DOHH2 (cell line): ENCODE measurements around the gene FMNL2.

ENCODE experiments used
- H3F3A ChIP-seq: fragments of 200-600 bp; sonication (generic), shearing (Covaris generic); 2 replicates; pipeline ENCODE4 v1.6.0; 2016; ENCODE audit warnings: antibody characterized with exemption, mild to moderate bottlenecking; ENCODE audit not compliant: control insufficient read depth, insufficient read depth
- H3K27ac ChIP-seq: fragments of 200-600 bp; sonication (generic); 2 replicates; pipeline ENCODE4 v1.5.1; 2014; ENCODE audit warnings: low read depth, mild to moderate bottlenecking, low read length, moderate library complexity
- H3K27me3 ChIP-seq: fragments of 200-600 bp; sonication (generic); 2 replicates; pipeline ENCODE4 v1.6.1; 2014; ENCODE audit warnings: mild to moderate bottlenecking, low read length, mixed read lengths; ENCODE audit not compliant: control insufficient read depth
- H3K36me3 ChIP-seq: fragments of 200-600 bp; sonication (generic); 2 replicates; pipeline ENCODE4 v1.6.1; 2014; ENCODE audit warnings: mild to moderate bottlenecking, low read length, moderate library complexity, mixed read lengths; ENCODE audit not compliant: control insufficient read depth
- H3K4me1 ChIP-seq: fragments of 200-600 bp; sonication (generic); 2 replicates; pipeline ENCODE4 v1.6.1; 2014; ENCODE audit warnings: mild to moderate bottlenecking, low read length, mixed read lengths; ENCODE audit not compliant: control insufficient read depth
- H3K4me2 ChIP-seq: fragments of 200-600 bp; sonication (generic); 2 replicates; pipeline ENCODE4 v1.6.0; 2014; ENCODE audit warnings: mild to moderate bottlenecking, low read length, moderate library complexity
- H3K4me3 ChIP-seq: fragments of 200-600 bp; sonication (generic); 2 replicates; pipeline ENCODE4 v1.5.1; 2014; ENCODE audit warnings: mild to moderate bottlenecking, low read length, mixed read lengths
- H3K79me2 ChIP-seq: fragments of 200-600 bp; sonication (generic); 2 replicates; pipeline ENCODE4 v1.6.1; 2014; ENCODE audit warnings: mild to moderate bottlenecking, low read length, mixed read lengths; ENCODE audit not compliant: control insufficient read depth
- H3K9me2 ChIP-seq: fragments of 200-600 bp; sonication (generic); replicated peaks from 2 replicates; pipeline ENCODE4 v1.6.1; 2014; ENCODE audit warnings: mild to moderate bottlenecking, low read length, mixed read lengths; ENCODE audit not compliant: control insufficient read depth
- H3K9me3 ChIP-seq: fragments of 200-600 bp; sonication (generic); 2 replicates; pipeline ENCODE4 v1.6.1; 2014; ENCODE audit warnings: antibody characterized with exemption, low read length, mixed read lengths; ENCODE audit not compliant: control insufficient read depth, insufficient read depth
- H4K20me1 ChIP-seq: fragments of 200-600 bp; sonication (generic); 2 replicates; pipeline ENCODE4 v1.6.0; 2014; ENCODE audit warnings: low read depth, mild to moderate bottlenecking, antibody characterized with exemption, low read length, moderate library complexity; ENCODE audit not compliant: control insufficient read depth, insufficient read depth
- EZH2phosphoT487 ChIP-seq: fragments of 200-600 bp; sonication (generic); IDR thresholded peaks from 2 replicates; pipeline ENCODE4 v1.6.1; 2017; ENCODE audit warnings: borderline replicate concordance, mild to moderate bottlenecking, antibody characterized with exemption, low read length, moderate library complexity, mixed read lengths
- TF ChIP-seq, protein P1 (sequence below): fragments of 200-600 bp; sonication (generic); IDR thresholded peaks from one replicate; pipeline ENCODE4 v1.5.1; 2014; ENCODE audit warnings: antibody characterized with exemption, mild to moderate bottlenecking, low read depth, low read length; ENCODE audit not compliant: poor library complexity, severe bottlenecking

Gene FMNL2

DNA sequence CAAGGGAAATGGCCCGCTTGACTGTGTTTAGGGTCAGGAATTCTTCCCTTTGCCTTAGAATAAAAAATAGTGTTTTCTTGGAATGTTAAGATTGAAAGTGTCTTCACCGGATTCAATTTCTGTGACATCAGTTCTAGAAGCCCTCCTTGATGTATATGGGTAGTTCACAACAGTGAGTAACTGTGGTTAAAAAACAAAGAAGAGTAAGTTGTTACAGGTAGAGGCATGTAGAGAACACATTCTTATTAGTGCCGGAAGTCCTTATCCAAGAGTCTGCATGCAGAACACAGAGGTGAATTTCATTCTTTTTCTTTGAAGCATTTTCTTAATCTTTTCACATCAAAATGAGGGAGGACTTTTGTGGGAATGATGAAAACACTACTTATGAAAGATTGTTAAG is 105.5 kb downstream of the FMNL2 start:
- no peak for TF ChIP-seq EZH2phosphoT487
- TF ChIP-seq, protein P1, sequence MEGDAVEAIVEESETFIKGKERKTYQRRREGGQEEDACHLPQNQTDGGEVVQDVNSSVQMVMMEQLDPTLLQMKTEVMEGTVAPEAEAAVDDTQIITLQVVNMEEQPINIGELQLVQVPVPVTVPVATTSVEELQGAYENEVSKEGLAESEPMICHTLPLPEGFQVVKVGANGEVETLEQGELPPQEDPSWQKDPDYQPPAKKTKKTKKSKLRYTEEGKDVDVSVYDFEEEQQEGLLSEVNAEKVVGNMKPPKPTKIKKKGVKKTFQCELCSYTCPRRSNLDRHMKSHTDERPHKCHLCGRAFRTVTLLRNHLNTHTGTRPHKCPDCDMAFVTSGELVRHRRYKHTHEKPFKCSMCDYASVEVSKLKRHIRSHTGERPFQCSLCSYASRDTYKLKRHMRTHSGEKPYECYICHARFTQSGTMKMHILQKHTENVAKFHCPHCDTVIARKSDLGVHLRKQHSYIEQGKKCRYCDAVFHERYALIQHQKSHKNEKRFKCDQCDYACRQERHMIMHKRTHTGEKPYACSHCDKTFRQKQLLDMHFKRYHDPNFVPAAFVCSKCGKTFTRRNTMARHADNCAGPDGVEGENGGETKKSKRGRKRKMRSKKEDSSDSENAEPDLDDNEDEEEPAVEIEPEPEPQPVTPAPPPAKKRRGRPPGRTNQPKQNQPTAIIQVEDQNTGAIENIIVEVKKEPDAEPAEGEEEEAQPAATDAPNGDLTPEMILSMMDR: no peak
- H3K4me1 ChIP-seq: no peaks in the 10 kb centered on the region
- no peaks in the 10 kb centered on the region for H3F3A ChIP-seq
- no peak overlapping the region for H3K27ac ChIP-seq
- no peak overlapping the region for H3K4me2 ChIP-seq
- H4K20me1 ChIP-seq: no peaks in the 10 kb centered on the region
- no peak overlapping the region for H3K4me3 ChIP-seq
- no peaks in the 10 kb centered on the region for H3K27me3 ChIP-seq
- H3K9me3 ChIP-seq: no peaks in the 10 kb centered on the region
- H3K36me3 ChIP-seq: no peaks in the 10 kb centered on the region
- H3K9me2 ChIP-seq: no peaks in the 10 kb centered on the region
- no peaks in the 10 kb centered on the region for H3K79me2 ChIP-seq

DNA sequence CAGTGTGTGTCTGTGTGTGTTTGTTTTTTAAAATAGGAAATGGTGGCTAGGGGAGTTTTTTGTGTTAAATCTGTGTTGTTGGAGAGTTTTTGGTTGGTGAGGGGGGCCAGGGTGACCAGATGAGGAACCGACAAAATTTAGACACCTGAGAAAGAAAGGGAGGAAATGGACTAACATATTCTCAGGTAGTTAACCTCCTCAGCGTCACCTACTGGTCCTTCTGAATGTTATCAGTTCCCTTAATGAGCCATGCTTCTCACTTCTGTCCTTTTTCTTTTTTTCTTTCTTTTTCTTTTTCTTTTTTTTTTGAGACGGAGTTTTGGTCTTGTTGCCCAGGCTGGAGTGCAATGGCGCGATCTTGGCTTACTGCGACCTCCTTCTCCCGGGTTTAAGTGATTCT is 107.0 kb downstream of the FMNL2 start:
- Histone ChIP-seq H3K36me3 (no peaks in the 10 kb centered on the region), H3K27me3 (0 out of 2 replicates have a peak, but pooled peaks cover under 1% of the 10 kb centered on the region), H3K4me3 (no peak overlapping the region), H3K9me3 (no peaks in the 10 kb centered on the region), H3F3A (no peaks in the 10 kb centered on the region), H3K4me1 (no peaks in the 10 kb centered on the region), H3K4me2 (no peak overlapping the region), H3K9me2 (no peaks in the 10 kb centered on the region), H3K27ac (no peak overlapping the region), H4K20me1 (no peaks in the 10 kb centered on the region), H3K79me2 (no peaks in the 10 kb centered on the region)
- no peak for TF ChIP-seq EZH2phosphoT487
- TF ChIP-seq, protein P1: no peak

DNA sequence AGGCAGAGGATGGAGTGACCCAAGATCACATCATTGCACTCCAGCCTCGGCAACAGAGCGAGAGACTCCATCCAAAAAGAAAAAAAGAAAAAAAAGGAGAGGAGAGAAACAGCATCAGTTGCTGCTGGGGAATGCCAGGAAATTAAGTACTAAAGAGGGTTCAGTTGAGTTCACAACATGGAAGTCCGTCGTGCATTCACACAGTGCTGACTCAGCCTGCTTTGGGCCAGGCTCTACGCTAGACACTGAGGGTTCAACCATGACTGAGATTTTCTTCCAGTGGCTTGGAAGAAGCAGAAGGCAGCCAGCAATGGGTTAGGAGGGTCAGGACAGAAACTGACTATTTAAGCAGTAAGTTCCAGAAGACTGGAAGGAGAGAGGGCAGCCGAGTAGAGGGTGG is 108.8 kb downstream of the FMNL2 start:
- Histone ChIP-seq H3K27me3 (0 out of 2 replicates have a peak, but pooled peaks cover 4% of the 10 kb centered on the region), H3K4me1 (no peaks in the 10 kb centered on the region), H3K9me2 (no peaks in the 10 kb centered on the region), H4K20me1 (no peaks in the 10 kb centered on the region), H3K36me3 (no peaks in the 10 kb centered on the region), H3K9me3 (no peaks in the 10 kb centered on the region), H3K4me2 (no peak overlapping the region), H3K27ac (no peak overlapping the region), H3K4me3 (no peak overlapping the region), H3K79me2 (no peaks in the 10 kb centered on the region), H3F3A (no peaks in the 10 kb centered on the region)
- TF ChIP-seq EZH2phosphoT487: no peak
- TF ChIP-seq, protein P1: no peak

DNA sequence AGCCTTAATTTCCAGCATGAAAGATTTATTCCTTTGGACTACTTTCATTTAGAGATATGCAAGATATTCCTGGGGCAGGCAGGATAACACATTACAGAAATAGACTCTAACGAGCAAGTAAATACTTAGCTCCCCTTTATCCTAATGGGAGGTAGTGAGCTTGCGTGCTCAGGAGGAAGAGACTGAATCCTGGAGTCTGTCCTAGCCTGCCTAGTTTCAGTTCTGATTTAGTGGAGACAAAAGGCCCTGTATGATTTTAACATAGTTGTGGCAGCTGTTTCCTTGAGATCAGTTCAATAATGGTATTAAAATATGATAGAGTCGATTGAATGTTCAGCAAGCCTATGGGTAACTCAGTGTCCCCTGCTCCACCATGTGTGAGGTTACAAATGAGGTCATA is 109.5 kb downstream of the FMNL2 start:
- H3K4me3 ChIP-seq: no peak overlapping the region
- no peaks in the 10 kb centered on the region for H3K4me1 ChIP-seq
- H3K27me3 ChIP-seq: 0 out of 2 replicates have a peak, but pooled peaks cover 4% of the 10 kb centered on the region
- no peak overlapping the region for H3K27ac ChIP-seq
- no peaks in the 10 kb centered on the region for H3F3A ChIP-seq
- H3K9me2 ChIP-seq: no peaks in the 10 kb centered on the region
- no peaks in the 10 kb centered on the region for H4K20me1 ChIP-seq
- H3K36me3 ChIP-seq: no peaks in the 10 kb centered on the region
- H3K79me2 ChIP-seq: no peaks in the 10 kb centered on the region
- no peaks in the 10 kb centered on the region for H3K9me3 ChIP-seq
- no peak overlapping the region for H3K4me2 ChIP-seq
- TF ChIP-seq EZH2phosphoT487: no peak
- TF ChIP-seq, protein P1: no peak
